Prostate gland (tissue), 2 donors: ENCODE data around the gene GNPAT. TPM values are rescaled to one million over a fixed set of nuclear protein-coding genes. Genes with fewer than 3 reads are reported as not detected.

Source experiments
- DNase-seq: peaks from one replicate; pipeline ENCODE4 v3.0.0-alpha.2; 2019; ENCODE audit warnings: low spot score
- H3K27ac ChIP-seq, 2 donors: fragments of 200-600 bp; sonication (generic); 2 replicates each; pipeline ENCODE4 v1.5.1; 2017 to 2019
- H3K27me3 ChIP-seq: fragments of 200-600 bp; sonication (generic); replicated peaks from 2 replicates; pipeline ENCODE4 v1.5.1; 2019; ENCODE audit not compliant: insufficient read depth
- H3K36me3 ChIP-seq, 2 donors: fragments of 200-600 bp; sonication (generic); 1 replicate in 1 of 2; 2 replicates in 1 of 2; pipeline versions ENCODE4 v1.5.1 to v1.8.1; 2017 to 2019
- H3K4me1 ChIP-seq: fragments of 200-600 bp; sonication (generic); replicated peaks from 2 replicates; pipeline ENCODE4 v1.5.1; 2019
- H3K4me3 ChIP-seq, 2 donors: fragments of 200-600 bp; sonication (generic); 2 replicates each; pipeline ENCODE4 v1.5.1; 2017 to 2019
- H3K9me3 ChIP-seq: fragments of 200-600 bp; sonication (generic); 2 replicates; pipeline ENCODE4 v1.5.1; 2017
- CTCF ChIP-seq, 4 experiments: fragments of 200-600 bp in 2 of 4; fragments of 450-650 bp in 2 of 4; sonication (generic) in 2 of 4; IDR thresholded peaks; 1 replicate in 3 of 4; 2 replicates in 1 of 4; pipeline ENCODE4 v1.5.1; 2016 to 2019; ENCODE audit warnings: antibody characterized with exemption in 4 of 4, mild to moderate bottlenecking in 2 of 4, moderate library complexity in 2 of 4
- POLR2A ChIP-seq: fragments of 450-650 bp; IDR thresholded peaks from one replicate; pipeline ENCODE4 v1.6.1; 2016; ENCODE audit warnings: antibody characterized with exemption, mild to moderate bottlenecking
- POLR2AphosphoS5 ChIP-seq: sonication (generic); formaldehyde crosslinking; IDR thresholded peaks from one replicate; pipeline ENCODE4 v1.6.1; 2017; ENCODE audit warnings: antibody characterized with exemption
- WGBS: methylation state at CpG from one replicate; pipeline ENCODE4 v1.1.5; 2018; 5-methylcytosine and 5-hydroxymethylcytosine counted together
- intact Hi-C: fragments of 100-400 bp; cut with DNase I; formaldehyde crosslinking; loops from one replicate; pipeline ENCODE4 v1.14.2; 2022
- total RNA-seq, 2 donors: library from RNA; depleted of rRNA; stranded (reverse); fragments of >200 nt; gene quantifications; one replicate each; pipeline ENCODE4 v1.1.0, GENCODE V29; 2016

Gene GNPAT
- total RNA-seq, result 10 to 100 TPM; 40.6 to 45.2 TPM

GRCh38 chr1:231240883-231241735 is at the start of gene GNPAT:
TSS of gene GNPAT (plus strand) at chr1:231241212. CDS start at chr1:231241379, 167 bp downstream.
- no peaks in the 10 kb centered on the region for H3K9me3 ChIP-seq
- peak within 1 kb of the TSS; percentile 60 to 75 for H3K4me3 ChIP-seq
- DNase-seq, result peak; percentile 82
- no peaks in the 10 kb centered on the region for H3K4me1 ChIP-seq
- TF ChIP-seq CTCF (IDR thresholded peaks at IDR 0.05), result peak in 1 of 4 experiments; percentile 23
- TF ChIP-seq POLR2AphosphoS5, result peak; percentile 91
- peak; percentile 59 for TF ChIP-seq POLR2A
- intact Hi-C loops, result loop anchor here (5.0 kb wide), 1 partner anchor 96 kb away; the partner anchor contains the start of genes EXOC8 and SPRTN
- under 1% methylated on average over 45 of the region's 51 CpGs for WGBS
- H3K27me3 ChIP-seq, result no peaks in the 10 kb centered on the region
- peak within 1 kb of the TSS; percentile 76 to 78 for H3K27ac ChIP-seq
- no peaks in the 10 kb centered on the region for H3K36me3 ChIP-seq

- DNase-seq, result no peak
- no peaks in the 10 kb centered on the region for H3K36me3 ChIP-seq
- H3K9me3 ChIP-seq, result no peaks in the 10 kb centered on the region
- no peak overlapping the region for H3K27ac ChIP-seq
- 50% methylated on average over 12 of the region's 12 CpGs for WGBS
- intact Hi-C loops, result no loop called here
- no peak overlapping the region for H3K4me3 ChIP-seq
- H3K27me3 ChIP-seq, result no peaks in the 10 kb centered on the region
- H3K4me1 ChIP-seq, result no peaks in the 10 kb centered on the region
- TF ChIP-seq CTCF (IDR thresholded peaks at IDR 0.05) (no peak), POLR2A (no peak), POLR2AphosphoS5 (no peak)
Measured at GRCh38 chr1:231192620-231193163, 48.3 kb upstream of the GNPAT start.

- WGBS, result 65% methylated on average over 10 of the region's 10 CpGs
- TF ChIP-seq POLR2A (no peak), POLR2AphosphoS5 (no peak), CTCF (IDR thresholded peaks at IDR 0.05) (no peak)
Measured at GRCh38 chr1:231193710-231194340, 47.2 kb upstream of the GNPAT start.

GRCh38 chr1:231194476-231194842 is 46.6 kb upstream of the GNPAT start:
- H3K36me3 ChIP-seq, result no peaks in the 10 kb centered on the region
- TF ChIP-seq CTCF (IDR thresholded peaks at IDR 0.05) (no peak), POLR2A (no peak), POLR2AphosphoS5 (no peak)
- H3K9me3 ChIP-seq, result no peaks in the 10 kb centered on the region
- H3K4me1 ChIP-seq, result no peaks in the 10 kb centered on the region
- H3K27ac ChIP-seq, result no peak overlapping the region
- intact Hi-C loops, result no loop called here
- DNase-seq, result no peak
- no peaks in the 10 kb centered on the region for H3K27me3 ChIP-seq
- no peak overlapping the region for H3K4me3 ChIP-seq
- 83% methylated on average over 2 of the region's 2 CpGs for WGBS

More at GRCh38 chr1:231193710-231194340, 47.2 kb upstream of the GNPAT start:
- H3K9me3 ChIP-seq, result no peaks in the 10 kb centered on the region
- no peak for DNase-seq
- no peak overlapping the region for H3K4me3 ChIP-seq
- H3K4me1 ChIP-seq, result no peaks in the 10 kb centered on the region
- H3K36me3 ChIP-seq, result no peaks in the 10 kb centered on the region
- intact Hi-C loops, result no loop called here
- no peak overlapping the region for H3K27ac ChIP-seq
- H3K27me3 ChIP-seq, result no peaks in the 10 kb centered on the region
